Peyer's patch (tissue), 4 donors: ENCODE measurements around the gene HS6ST3. TPM values are rescaled to one million over a fixed set of nuclear protein-coding genes. Genes with fewer than 3 reads are reported as not detected.

ENCODE experiments used
- DNase-seq, 3 donors: peaks; one replicate each; pipeline ENCODE4 v3.0.0-alpha.2; 2017 to 2019
- H3K27ac ChIP-seq, 4 donors: fragments of 200-600 bp; sonication (generic); one replicate each; pipeline ENCODE4 v1.5.1; 2016 to 2019
- H3K27me3 ChIP-seq, 2 donors: fragments of 200-600 bp; sonication (generic); one replicate each; pipeline ENCODE4 v1.5.1; 2019
- H3K36me3 ChIP-seq, 3 donors: fragments of 200-600 bp; sonication (generic); one replicate each; pipeline ENCODE4 v1.5.1; 2016 to 2019
- H3K4me1 ChIP-seq, 4 donors: fragments of 200-600 bp; sonication (generic); one replicate each; pipeline ENCODE4 v1.5.1; 2016 to 2019
- H3K4me3 ChIP-seq, 4 donors: fragments of 200-600 bp; sonication (generic); 1 replicate in 3 of 4; 2 replicates in 1 of 4; pipeline ENCODE4 v1.5.1; 2016 to 2019; ENCODE audit warnings: mild to moderate bottlenecking in 1 of 4
- H3K9me3 ChIP-seq, 4 donors: fragments of 200-600 bp; sonication (generic); one replicate each; pipeline ENCODE4 v1.5.1; 2016 to 2019; ENCODE audit warnings: mild to moderate bottlenecking in 1 of 4
- CTCF ChIP-seq, 6 experiments: fragments of 450-650 bp in 4 of 6; fragments of 200-600 bp in 2 of 6; sonication (generic) in 1 of 6; IDR thresholded peaks; one replicate each; pipeline ENCODE4 v1.5.1; 2017 to 2019; ENCODE audit warnings: antibody characterized with exemption in 6 of 6, mild to moderate bottlenecking in 3 of 6, moderate library complexity in 1 of 6
- POLR2A ChIP-seq, 2 donors: fragments of 450-650 bp; IDR thresholded peaks; one replicate each; pipeline ENCODE4 v1.5.1; 2017; ENCODE audit warnings: antibody characterized with exemption in 2 of 2, mild to moderate bottlenecking in 2 of 2, moderate library complexity in 2 of 2
- total RNA-seq, 4 donors: library from RNA; depleted of rRNA; stranded (reverse); fragments of >200 nt; gene quantifications; one replicate each; pipeline ENCODE4 v1.1.0, GENCODE V29; 2016

The HS6ST3 gene
- total RNA-seq, 4 donors from 2014 or later = 0.09 TPM; not detected in 3

GRCh38 chr13:96696389-96696900, 606.5 kb downstream of the HS6ST3 start:
- H3K27ac ChIP-seq = no peak overlapping the region

GRCh38 chr13:96700657-96701056, 610.8 kb downstream of the HS6ST3 start:
- no peaks in the 10 kb centered on the region for H3K36me3 ChIP-seq

More at GRCh38 chr13:96696389-96696900, 606.5 kb downstream of the HS6ST3 start:
- TF ChIP-seq CTCF (IDR thresholded peaks at IDR 0.05) (no peak), POLR2A (IDR thresholded peaks at IDR 0.05) (no peak)
- H3K4me3 ChIP-seq = no peak overlapping the region
- H3K36me3 ChIP-seq = no peaks in the 10 kb centered on the region
- no peaks in the 10 kb centered on the region for H3K27me3 ChIP-seq
- no peaks in the 10 kb centered on the region for H3K4me1 ChIP-seq
- no peaks in the 10 kb centered on the region for H3K9me3 ChIP-seq
- DNase-seq = no peak

GRCh38 chr13:96707146-96707545, 617.2 kb downstream of the HS6ST3 start:
- Histone ChIP-seq H3K9me3 (no peaks in the 10 kb centered on the region), H3K27me3 (no peaks in the 10 kb centered on the region)

More at GRCh38 chr13:96700657-96701056, 610.8 kb downstream of the HS6ST3 start:
- no peak for TF ChIP-seq POLR2A (IDR thresholded peaks at IDR 0.05)
- no peak for TF ChIP-seq CTCF (IDR thresholded peaks at IDR 0.05)
- H3K27ac ChIP-seq = no peak overlapping the region
- H3K9me3 ChIP-seq = no peaks in the 10 kb centered on the region
- no peak overlapping the region for H3K4me3 ChIP-seq
- no peaks in the 10 kb centered on the region for H3K4me1 ChIP-seq
- no peak for DNase-seq
- H3K27me3 ChIP-seq = no peaks in the 10 kb centered on the region

GRCh38 chr13:96710166-96710862, 620.4 kb downstream of the HS6ST3 start:
- no peak overlapping the region for H3K4me3 ChIP-seq
- no peaks in the 10 kb centered on the region for H3K36me3 ChIP-seq
- H3K27me3 ChIP-seq = no peaks in the 10 kb centered on the region
- H3K4me1 ChIP-seq = no peaks in the 10 kb centered on the region
- no peaks in the 10 kb centered on the region for H3K9me3 ChIP-seq
- no peak for TF ChIP-seq CTCF (IDR thresholded peaks at IDR 0.05)
- DNase-seq = no peak
- no peak overlapping the region for H3K27ac ChIP-seq

More at GRCh38 chr13:96707146-96707545, 617.2 kb downstream of the HS6ST3 start:
- Histone ChIP-seq H3K4me3 (no peak overlapping the region), H3K4me1 (no peaks in the 10 kb centered on the region), H3K27ac (no peak overlapping the region), H3K36me3 (no peaks in the 10 kb centered on the region)
- TF ChIP-seq POLR2A (IDR thresholded peaks at IDR 0.05) (no peak), CTCF (IDR thresholded peaks at IDR 0.05) (no peak)
- no peak for DNase-seq

GRCh38 chr13:96720446-96720845, 630.5 kb downstream of the HS6ST3 start:
- Histone ChIP-seq H3K4me3 (no peak overlapping the region), H3K4me1 (no peaks in the 10 kb centered on the region), H3K27me3 (no peaks in the 10 kb centered on the region), H3K9me3 (no peaks in the 10 kb centered on the region), H3K27ac (no peak overlapping the region), H3K36me3 (no peaks in the 10 kb centered on the region)
- DNase-seq = no peak
- TF ChIP-seq CTCF (IDR thresholded peaks at IDR 0.05) (no peak), POLR2A (IDR thresholded peaks at IDR 0.05) (no peak)
